GM12801 (cell line): Measurements from ENCODE around the gene HEXIM1.

Experiments used
- CTCF ChIP-seq: IDR thresholded peaks from one replicate; pipeline ENCODE4 v1.5.1; 2011; ENCODE audit warnings: control low read depth; ENCODE audit not compliant: insufficient read length; ENCODE audit errors: extremely low read depth

The HEXIM1 gene

DNA sequence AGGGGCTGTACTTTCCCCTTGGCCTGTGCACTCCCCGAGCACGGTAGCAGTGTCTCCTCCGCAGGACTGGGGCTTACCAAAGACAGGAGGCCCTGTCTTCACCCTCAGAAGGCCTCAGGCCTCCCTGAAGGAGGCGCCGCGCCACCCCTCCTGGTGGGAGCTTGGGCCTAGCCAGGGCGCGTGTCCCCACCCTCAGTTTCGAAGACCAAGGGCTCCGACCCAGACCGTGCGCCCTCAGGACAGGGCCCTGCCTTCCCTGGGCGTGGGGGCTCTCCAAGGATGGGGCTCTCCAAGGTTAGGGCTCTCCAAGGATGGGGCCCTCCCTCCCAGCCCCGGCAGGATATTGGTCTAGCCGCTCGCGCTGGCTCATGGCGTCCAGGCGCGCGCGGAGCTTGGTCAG lies 27.7 kb upstream of the HEXIM1 start:
- TF ChIP-seq CTCF, result no peak

DNA sequence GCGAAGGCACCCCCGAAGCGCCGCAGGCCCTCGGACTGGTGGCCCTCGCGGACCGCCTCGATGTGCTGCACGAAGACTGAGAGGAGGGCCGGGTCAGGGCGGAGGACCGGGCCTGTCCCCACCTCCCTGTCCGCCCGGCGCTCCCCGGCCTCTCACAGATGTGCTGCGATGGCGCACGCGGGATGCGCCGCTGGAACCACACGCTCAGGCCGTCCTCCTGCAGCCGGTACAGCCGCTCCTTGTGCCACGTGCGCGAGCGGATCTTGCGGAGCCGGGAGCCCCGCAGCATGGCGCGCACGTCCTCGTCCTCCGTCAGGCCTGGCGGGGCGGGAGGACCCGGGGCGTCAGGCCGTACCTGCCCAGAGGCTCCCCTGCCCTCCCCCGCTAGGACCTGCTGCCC lies 27.2 kb upstream of the HEXIM1 start:
- TF ChIP-seq CTCF, result no peak

DNA sequence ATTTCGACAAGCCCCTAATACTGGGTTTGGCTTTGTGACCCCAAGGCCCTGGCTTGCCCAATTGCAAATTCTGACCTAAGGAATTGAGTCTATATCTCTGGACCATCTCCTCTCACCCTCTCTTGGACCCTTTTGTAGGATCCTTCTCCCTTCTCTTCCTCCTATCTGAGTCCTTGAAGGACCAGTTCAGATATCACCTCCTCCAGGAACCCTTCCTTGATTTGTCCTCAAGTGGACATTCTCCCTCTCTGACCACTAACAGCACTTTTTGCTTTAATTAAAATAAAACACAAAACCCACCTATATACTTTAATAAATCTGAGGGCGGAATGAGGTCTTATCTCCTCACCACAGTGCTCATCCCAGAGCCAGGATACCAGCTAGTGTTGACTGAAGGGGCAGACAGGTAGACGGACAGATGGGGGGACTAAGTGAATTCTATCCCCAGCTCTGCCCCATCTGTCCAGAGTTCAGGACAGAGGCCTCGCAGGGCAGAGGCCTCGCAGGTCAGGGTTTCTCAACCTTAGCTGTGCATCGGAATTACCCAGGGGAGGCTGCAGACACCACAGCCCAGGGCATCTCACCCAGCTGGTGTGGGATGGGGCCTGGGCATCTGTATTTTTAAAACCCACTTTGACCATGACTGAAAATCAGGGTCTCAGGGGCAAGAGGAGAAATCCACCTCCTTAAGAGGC lies 25.1 kb upstream of the HEXIM1 start:
- TF ChIP-seq CTCF, result no peak

DNA sequence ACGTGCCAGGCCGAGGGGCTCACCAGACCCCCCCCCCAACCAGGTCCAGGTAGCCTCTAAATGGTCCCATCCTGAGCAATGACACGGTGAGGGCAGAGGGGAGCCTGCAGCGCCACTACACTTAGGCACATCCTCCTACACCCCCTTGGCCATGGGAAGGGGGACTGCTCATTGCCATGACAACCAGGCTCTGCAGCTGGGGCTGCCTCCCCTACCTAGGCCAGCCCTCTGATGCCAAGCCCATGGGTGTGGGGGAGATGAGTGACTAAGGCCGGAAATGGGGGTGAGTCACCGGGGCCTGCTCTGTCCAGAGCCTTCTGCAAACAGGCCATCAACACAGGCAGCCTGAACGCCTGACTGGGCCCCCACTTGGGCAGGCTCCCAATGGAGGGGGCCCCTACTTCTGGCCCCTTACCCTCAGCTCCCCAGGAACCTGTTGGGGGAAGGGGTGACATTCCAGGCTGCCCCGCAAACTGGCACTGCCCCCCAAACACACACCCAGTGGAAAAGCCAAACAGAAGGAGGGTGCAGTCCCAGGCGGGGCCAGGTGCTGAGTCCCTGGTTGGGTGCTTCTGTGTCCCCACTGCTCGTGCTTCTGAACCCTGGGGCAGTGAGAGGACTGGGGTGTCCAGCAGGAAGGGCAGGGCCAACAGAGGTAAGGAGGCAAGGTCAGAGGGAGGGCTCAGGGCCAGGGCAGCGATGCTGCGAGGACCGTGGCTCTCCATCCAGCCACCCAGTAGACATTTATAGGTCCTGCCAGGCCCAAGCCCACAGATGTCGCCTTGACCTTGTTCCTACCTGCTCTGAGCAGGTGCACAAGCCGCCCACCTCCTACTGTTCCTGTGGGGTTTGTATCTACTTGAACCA lies 24.1 kb upstream of the HEXIM1 start:
- TF ChIP-seq CTCF, result no peak

- no peak for TF ChIP-seq CTCF
Observed at GRCh38 chr17:45125509-45125908, 22.8 kb upstream of the HEXIM1 start.

DNA sequence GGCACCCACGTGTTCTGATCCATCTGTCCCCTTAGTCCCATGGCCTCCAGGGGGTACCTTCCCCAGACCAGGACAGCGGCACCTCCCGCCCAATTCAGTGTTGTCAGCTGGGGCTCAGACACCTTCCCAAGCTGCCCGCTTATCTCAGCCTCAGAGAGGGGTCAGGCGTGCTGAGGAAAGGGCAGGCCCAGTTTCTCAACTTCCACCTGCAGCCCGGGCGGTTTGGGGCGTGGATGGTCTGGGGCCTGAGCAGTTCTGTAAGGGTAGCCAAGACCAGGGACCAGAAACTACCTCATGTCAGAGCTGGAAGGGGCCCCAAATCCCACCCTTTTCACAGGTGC lies 21.1 kb upstream of the HEXIM1 start:
- no peak for TF ChIP-seq CTCF

DNA sequence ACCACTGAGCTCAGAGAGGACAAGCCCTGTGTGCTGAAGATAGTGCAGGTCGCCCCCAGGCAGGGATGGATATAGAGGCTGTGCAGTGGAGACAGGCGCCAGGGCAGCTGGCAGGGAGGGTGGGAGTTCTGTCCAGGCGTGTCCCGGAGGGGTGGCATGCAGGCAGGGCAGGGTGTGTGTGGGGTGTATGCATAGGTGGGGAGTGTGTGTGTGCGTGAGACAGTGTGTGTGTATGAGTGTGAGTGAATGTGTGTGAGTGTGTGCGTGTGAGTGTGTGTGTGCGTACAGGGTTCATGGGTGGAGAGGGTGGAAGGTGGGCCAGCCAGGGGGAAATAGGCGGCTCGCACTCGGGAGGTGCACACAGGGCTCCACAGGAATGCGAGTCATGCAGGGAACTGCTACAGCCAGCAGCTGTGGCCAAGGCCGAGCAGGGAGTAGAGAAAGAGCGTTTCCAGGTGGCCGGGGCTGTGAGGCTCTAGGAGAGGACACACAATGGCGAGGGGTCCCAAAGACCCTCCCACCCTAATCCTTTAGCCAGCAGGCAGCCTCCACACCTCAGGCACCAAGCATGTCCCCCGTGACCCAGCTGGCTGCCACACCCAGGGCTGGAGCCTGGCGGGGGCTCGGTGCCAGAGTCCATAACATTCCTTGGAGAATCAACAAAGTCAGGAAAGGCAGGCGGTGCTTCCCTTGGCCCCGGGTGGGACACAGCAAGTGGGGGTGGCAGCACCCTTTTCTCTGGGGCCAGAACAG lies 20.6 kb upstream of the HEXIM1 start:
- TF ChIP-seq CTCF, result no peak
